ENCODE measurements around the gene FBN3.

The FBN3 gene

GRCh38 chr19:8148410-8149260 is 757 bp downstream of the FBN3 start:
- DNase-seq (ENCODE audit: low spot score): no peak

- no peak for DNase-seq (ENCODE audit: low spot score)
These were observed 1.3 kb downstream of the FBN3 start for GRCh38 chr19:8148088-8148409.

GRCh38 chr19:8147582-8147978 is 1.8 kb downstream of the FBN3 start:
- no peak for DNase-seq (ENCODE audit: low spot score)

GRCh38 chr19:8146877-8147581 is 2.4 kb downstream of the FBN3 start:
- no peak for DNase-seq (ENCODE audit: low spot score)

GRCh38 chr19:8144273-8144995 is 5.0 kb downstream of the FBN3 start:
- DNase-seq (ENCODE audit: low spot score): no peak

GRCh38 chr19:8143041-8143440 is 6.4 kb downstream of the FBN3 start:
- no peak for DNase-seq (ENCODE audit: low spot score)

GRCh38 chr19:8142513-8142900 is 6.9 kb downstream of the FBN3 start:
- DNase-seq (ENCODE audit: low spot score): no peak

- no peak for DNase-seq (ENCODE audit: low spot score)
These were observed 7.5 kb downstream of the FBN3 start for GRCh38 chr19:8141726-8142512.

- DNase-seq (ENCODE audit: low spot score): no peak
These were observed 11.2 kb downstream of the FBN3 start for GRCh38 chr19:8138201-8138600.

- no peak for DNase-seq (ENCODE audit: low spot score)
These were observed 12.0 kb downstream of the FBN3 start for GRCh38 chr19:8137425-8137824.

GRCh38 chr19:8135946-8136618 is 13.3 kb downstream of the FBN3 start:
- no peak for DNase-seq (ENCODE audit: low spot score)

- DNase-seq (ENCODE audit: low spot score): no peak
These were observed 16.4 kb downstream of the FBN3 start for GRCh38 chr19:8132858-8133458.

- no peak for DNase-seq (ENCODE audit: low spot score)
These were observed 17.9 kb downstream of the FBN3 start for GRCh38 chr19:8131517-8131916.

GRCh38 chr19:8129061-8129618 is 20.3 kb downstream of the FBN3 start:
- DNase-seq (ENCODE audit: low spot score): no peak

- no peak for DNase-seq (ENCODE audit: low spot score)
These were observed 20.8 kb downstream of the FBN3 start for GRCh38 chr19:8128551-8128950.

GRCh38 chr19:8127311-8127710 is 22.1 kb downstream of the FBN3 start:
- no peak for DNase-seq (ENCODE audit: low spot score)

GRCh38 chr19:8126511-8126910 is 22.9 kb downstream of the FBN3 start:
- DNase-seq (ENCODE audit: low spot score): no peak

- no peak for DNase-seq (ENCODE audit: low spot score)
These were observed 23.4 kb downstream of the FBN3 start for GRCh38 chr19:8126008-8126407.

- DNase-seq (ENCODE audit: low spot score): no peak
These were observed 25.7 kb downstream of the FBN3 start for GRCh38 chr19:8123683-8124082.

- no peak for DNase-seq (ENCODE audit: low spot score)
These were observed 28.5 kb downstream of the FBN3 start for GRCh38 chr19:8120636-8121480.

Data from pons (tissue), 1 donor.